ENCODE results near the gene PPP4R1.

- TF ChIP-seq CTCF (IDR thresholded peaks at IDR 0.05) = no peak
- TF ChIP-seq MAX (CRISPR knock-in tag; IDR thresholded peaks at IDR 0.05) = no peak
These were observed 33.4 kb upstream of the PPP4R1 start for GRCh38 chr18:9647496-9648323.
